AG08396 (cell line): ENCODE results near the gene RNF8.
A peak's percentile ranks its signal among the peaks of the same experiment; 100 is the strongest.
"Not testable (repeated sequence)": the region's sequence is repeated elsewhere in the genome, so short reads cannot be mapped to it uniquely, and the experiment has no call there.

Experiments
- DNase-seq: peaks from one replicate; pipeline ENCODE4 v3.0.0; 2012; ENCODE audit warnings: low spot score, mixed read lengths

RNF8 gene

GRCh38 chr6:37321516-37322415 lies 32.0 kb upstream of the RNF8 start:
- DNase-seq = no peak

- DNase-seq = no peak
Measured at GRCh38 chr6:37323580-37323979, 30.2 kb upstream of the RNF8 start.

DNA sequence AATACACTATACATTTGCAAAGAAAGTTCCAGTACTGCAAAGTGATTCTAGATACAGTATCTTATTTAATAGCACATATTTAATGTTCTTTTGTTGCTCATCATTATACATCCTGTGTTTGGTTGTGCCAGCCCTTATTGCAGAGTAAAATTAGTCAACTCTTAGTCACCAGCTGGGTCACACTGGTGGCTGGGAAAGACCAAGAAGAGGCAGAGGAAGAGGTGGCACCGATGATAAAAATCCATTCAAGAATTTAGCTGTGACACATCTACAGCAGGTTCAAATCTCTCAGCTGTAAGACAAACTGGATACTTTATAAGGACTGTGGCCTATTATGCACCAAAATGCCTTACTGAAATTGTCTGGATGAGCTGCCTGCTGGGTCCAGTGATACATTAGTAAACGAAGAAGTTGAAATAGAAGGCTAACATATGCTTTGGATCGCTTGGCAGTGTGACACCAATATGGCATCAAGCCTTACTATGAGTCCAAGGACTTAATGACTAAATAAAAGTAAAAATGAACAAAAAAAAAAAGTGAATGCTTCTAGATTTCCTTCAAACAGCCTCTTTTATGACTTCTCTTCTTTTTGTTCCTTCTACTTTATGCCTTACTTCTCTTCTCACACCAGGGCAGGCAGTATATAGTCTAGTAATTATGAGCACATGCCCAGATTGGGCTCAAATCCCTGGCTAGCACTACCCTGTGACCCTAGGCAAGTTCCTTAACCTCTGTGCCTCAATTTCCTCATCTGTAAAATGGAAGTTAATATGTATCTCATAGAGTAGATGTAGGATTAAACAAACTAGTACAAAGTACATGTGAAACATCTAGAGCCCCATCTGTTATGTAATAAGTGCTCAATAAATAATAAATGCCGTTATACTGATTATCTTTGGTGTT lies 29.4 kb upstream of the RNF8 start:
- DNase-seq = peak; percentile 50

GRCh38 chr6:37330345-37330744 lies 23.4 kb upstream of the RNF8 start:
- DNase-seq = not testable (repeated sequence)

- DNase-seq = no peak
Measured at GRCh38 chr6:37331047-37331446, 22.7 kb upstream of the RNF8 start.

DNA sequence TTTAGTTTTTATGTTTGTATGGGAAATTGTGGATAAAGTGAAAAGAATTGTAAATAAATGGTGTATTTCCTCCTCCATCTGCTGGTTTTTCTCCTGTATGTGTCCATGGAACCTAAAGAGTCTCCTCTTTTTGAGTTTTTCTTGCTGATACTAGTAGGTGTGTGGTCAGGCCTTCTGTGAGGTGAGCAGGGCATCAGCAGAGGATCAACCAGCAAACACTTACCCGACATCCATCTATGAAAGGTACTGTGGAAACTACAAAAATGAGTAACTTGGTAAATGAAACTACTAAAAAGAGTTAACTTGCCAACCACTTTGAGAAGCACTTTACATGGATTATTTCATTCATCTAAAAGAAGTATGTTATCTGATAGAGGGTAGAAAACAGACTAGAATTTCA lies 20.9 kb upstream of the RNF8 start:
- DNase-seq = no peak

GRCh38 chr6:37334047-37334446 lies 19.7 kb upstream of the RNF8 start:
- DNase-seq = no peak

GRCh38 chr6:37338317-37338716 lies 15.5 kb upstream of the RNF8 start:
- not testable (repeated sequence) for DNase-seq

- no peak for DNase-seq
Measured at GRCh38 chr6:37338745-37339255, 15.0 kb upstream of the RNF8 start.

DNA sequence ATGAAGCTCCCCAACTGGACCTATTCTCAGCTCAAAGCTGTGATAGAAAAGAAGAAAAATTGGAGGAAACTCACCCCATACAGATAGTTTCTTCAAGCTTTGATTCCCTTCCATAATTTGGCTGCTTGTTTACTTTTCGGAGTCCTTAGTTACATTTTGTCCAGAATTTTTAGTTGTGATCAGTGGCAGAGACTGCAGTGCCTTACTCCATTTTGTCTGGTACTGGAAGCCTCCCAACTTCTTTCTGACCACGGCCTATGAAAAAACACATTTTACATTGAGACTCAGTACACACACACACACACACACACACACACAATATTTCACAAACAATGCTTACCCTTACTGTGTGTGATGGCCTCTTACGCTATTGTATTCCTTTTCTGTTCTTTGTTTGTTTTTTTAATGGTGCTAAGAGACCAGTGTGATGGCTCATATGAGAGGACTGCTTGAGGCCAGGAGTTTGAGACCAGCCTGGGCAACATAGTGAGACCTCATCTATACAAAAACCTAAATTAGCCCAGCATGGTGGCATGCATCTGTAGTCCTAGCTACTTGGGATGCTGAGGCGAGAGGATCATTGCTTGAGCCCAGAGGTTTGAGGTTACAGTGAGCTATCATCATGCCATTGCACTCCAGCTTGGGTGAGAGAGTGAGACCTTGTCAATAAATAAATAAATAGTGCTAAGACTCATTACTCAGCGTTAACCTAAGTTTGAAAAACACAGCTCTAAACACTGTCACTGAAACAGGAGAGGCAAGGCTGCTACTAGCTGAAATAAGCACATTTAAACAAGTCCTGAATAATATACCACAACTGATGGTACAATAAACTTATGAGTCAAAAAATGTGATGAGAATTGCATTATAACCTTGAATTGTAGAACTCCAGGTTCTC lies 13.8 kb upstream of the RNF8 start:
- DNase-seq = no peak

DNA sequence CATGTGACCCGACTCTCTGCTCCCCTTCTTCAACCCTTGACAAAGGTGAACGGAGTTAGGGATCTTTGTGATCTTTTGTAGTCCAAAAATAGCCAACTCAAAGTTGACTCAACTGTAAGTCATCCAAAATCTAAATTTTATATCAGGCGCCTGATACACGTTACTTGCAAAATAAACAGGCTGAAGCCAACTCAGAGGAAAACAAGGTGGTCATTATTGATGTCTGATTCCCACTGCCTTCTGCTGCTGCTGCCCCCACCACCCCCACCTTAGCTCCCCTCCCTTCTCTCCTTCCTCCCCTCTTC lies 13.2 kb upstream of the RNF8 start:
- DNase-seq = no peak

- DNase-seq = no peak
Measured at GRCh38 chr6:37343248-37343647, 10.5 kb upstream of the RNF8 start.

- no peak for DNase-seq
Measured at GRCh38 chr6:37344308-37344707, 9.5 kb upstream of the RNF8 start.

DNA sequence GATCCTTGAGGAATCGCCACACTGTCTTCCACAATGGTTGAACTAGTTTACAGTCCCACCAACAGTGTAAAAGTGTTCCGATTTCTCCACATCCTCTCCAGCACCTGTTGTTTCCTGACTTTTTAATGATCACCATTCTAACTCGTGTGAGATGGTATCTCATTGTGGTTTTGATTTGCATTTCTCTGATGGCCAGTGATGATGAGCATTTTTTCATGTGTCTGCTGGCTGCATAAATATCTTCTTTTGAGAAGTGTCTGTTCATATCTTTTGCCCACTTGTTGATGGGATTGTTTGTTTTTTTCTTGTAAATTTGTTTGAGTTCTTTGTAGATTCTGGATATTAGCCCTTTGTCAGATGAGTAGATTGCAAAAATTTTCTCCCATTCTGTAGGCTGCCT lies 8.0 kb upstream of the RNF8 start:
- not testable (repeated sequence) for DNase-seq

DNA sequence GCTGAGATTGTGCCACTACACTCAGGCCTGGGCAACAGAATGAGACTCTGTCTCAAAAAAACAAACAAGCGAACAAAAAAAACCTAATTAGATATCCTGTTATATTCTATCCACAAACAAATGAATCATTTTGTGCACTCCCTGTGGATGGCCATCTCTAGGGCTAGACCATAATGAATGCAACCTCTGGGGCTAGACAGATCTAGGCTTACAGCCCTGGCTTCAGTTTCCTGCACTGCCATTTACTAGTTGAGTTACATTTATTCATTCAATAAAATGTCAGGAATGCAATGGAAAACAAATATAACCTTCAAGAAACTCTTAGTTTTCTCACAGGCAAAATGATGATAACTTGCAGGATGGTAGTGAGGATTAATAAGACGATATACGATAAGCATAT lies 6.6 kb upstream of the RNF8 start:
- DNase-seq = no peak

- no peak for DNase-seq
Measured at GRCh38 chr6:37347670-37348111, 6.1 kb upstream of the RNF8 start.

DNA sequence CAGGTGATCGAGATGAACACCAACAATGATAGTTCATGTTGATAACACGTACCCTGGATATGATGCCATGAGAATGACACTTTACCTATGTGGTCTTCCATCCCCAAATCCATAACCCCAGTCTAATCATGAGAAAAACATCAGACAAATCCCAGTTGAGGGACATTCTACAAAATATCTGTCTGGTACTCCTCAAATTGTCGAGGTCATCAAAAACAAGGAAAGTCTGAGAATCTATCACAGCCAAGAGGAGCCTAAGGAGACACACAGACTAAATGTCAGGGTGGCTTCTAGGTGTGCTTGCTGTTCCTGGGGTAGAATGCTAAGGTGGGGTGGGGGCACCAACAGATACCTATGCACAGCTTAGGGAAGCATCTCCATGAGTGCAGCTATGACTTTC lies 2.8 kb upstream of the RNF8 start:
- DNase-seq = no peak

DNA sequence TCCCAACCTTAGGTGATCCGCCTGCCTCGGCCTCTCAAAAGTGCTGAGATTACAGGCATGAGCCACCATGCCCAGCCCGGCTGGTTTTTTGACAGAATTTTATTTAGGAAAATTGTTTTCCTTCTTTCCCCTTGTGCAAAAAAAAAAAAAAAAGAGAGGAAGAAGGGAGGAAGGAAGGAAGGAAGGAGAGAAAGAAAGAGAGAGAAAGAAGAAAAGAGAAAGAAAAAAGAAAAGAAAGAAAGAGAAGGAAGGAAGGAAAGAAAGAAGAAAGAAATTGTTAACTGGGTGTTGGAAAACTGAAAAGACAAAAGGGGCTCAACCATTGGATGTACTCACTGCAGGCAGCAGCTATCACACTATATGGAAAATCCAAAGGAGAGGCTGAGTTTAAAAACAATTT lies 1.4 kb upstream of the RNF8 start:
- no peak for DNase-seq

- DNase-seq = peak; percentile 74
Measured at GRCh38 chr6:37354526-37355384, 972 bp downstream of the RNF8 start.

DNA sequence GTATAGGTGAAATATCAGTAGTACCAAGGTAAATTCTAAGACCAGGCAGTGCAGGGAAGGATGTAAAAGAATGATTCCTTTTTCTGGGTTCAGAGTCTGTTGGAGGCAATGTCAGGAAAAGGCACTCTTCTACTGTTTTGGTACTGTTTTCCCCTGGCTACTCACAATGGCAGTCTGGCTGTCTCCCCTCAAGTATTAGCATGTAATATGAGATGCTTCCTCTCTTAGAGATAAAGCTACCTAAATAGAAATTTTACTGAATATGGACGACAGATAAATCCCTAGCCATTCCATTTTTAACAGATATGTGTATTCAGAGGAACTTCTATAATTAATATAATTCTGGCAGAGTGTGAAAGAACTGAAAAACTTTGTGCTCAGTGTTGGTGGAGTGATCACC lies 3.5 kb downstream of the RNF8 start:
- no peak for DNase-seq

GRCh38 chr6:37357860-37358259 lies 4.1 kb downstream of the RNF8 start:
- DNase-seq = no peak
